Loucy (cell line): Measurements from ENCODE around the gene UNK.

Source experiments
- CTCF ChIP-seq: fragments of 200-600 bp; sonication (generic); conservative IDR thresholded peaks from 2 replicates; pipeline ENCODE4 v1.5.1; 2014; ENCODE audit warnings: mild to moderate bottlenecking, antibody characterized with exemption, low read length
- EZH2phosphoT487 ChIP-seq: fragments of 200-600 bp; IDR thresholded peaks from 2 replicates; pipeline ENCODE4 v1.6.1; 2018; ENCODE audit warnings: antibody characterized with exemption, mild to moderate bottlenecking, moderate library complexity, borderline replicate concordance

- TF ChIP-seq CTCF (no peak), EZH2phosphoT487 (no peak)
These were observed 25.6 kb downstream of the UNK start for GRCh38 chr17:75810216-75810615.
